ENCODE data around the gene MYL12A. TPM values are rescaled to one million over a fixed set of nuclear protein-coding genes. Genes with fewer than 3 reads are reported as not detected.
"Not testable (repeated sequence)": the region's sequence is repeated elsewhere in the genome, so short reads cannot be mapped to it uniquely, and the experiment has no call there.

MYL12A gene
- total RNA-seq, 2 donors from 2014 or later: 260 to 658 TPM

- Mint-ChIP-seq H3K36me3 (no peaks in the 10 kb centered on the region), H3K27ac (peak overlapping the region; percentile 45 to 52), H3K4me3 (peak overlapping the region; percentile 49), H3K27me3 (no peaks in the 10 kb centered on the region), H3K9me3 (no peaks in the 10 kb centered on the region), H3K4me1 (ENCODE audit: low read depth in 2 of 2) (peaks cover 72 to 83% of the 10 kb centered on the region in 2 donors)
- DNase-seq (ENCODE audit: low spot score) (no peak), ATAC-seq (no peak)
Measured at GRCh38 chr18:3268306-3268705, 20.7 kb downstream of the MYL12A start.

- peak overlapping the region; percentile 45 to 52 for H3K27ac Mint-ChIP-seq
- H3K4me3 Mint-ChIP-seq: peak overlapping the region; percentile 49
- no peaks in the 10 kb centered on the region for H3K27me3 Mint-ChIP-seq
- peaks cover 62 to 74% of the 10 kb centered on the region in 2 donors for H3K4me1 Mint-ChIP-seq (ENCODE audit: low read depth in 2 of 2)
- DNase-seq (ENCODE audit: low spot score) (no peak), ATAC-seq (no peak)
- no peaks in the 10 kb centered on the region for H3K9me3 Mint-ChIP-seq
- H3K36me3 Mint-ChIP-seq: peaks cover 5% of the 10 kb centered on the region
Measured at GRCh38 chr18:3269241-3269913, 21.8 kb downstream of the MYL12A start.

DNA sequence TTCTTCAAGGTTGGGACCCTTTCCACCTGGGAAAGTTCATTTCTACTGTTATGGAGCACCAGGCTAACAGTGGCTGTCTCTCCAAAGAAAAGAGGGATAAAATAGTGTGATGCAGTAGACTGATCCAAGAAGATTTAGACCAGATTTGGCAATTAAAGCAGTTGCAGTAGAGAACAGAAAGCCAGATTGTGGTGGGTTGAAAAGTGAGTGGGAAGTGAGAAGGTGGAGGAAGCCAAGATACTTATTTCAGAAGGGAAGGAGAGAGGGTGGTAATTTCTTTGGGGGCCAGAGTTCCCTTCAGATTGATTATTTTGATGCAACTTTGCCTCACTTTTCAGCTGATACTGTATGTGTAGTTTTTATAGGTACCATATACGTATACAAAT lies 22.3 kb downstream of the MYL12A start:
- Mint-ChIP-seq H3K36me3 (peaks cover 7% of the 10 kb centered on the region), H3K27me3 (no peaks in the 10 kb centered on the region), H3K9me3 (no peaks in the 10 kb centered on the region), H3K4me1 (ENCODE audit: low read depth in 2 of 2) (peaks cover 58 to 70% of the 10 kb centered on the region in 2 donors), H3K4me3 (peak overlapping the region; percentile 49), H3K27ac (peak overlapping the region; percentile 45 to 52)
- DNase-seq (ENCODE audit: low spot score): no peak
- no peak for ATAC-seq

GRCh38 chr18:3273042-3273441 lies 25.4 kb downstream of the MYL12A start:
- no peak for ATAC-seq
- peaks cover 20% of the 10 kb centered on the region for H3K36me3 Mint-ChIP-seq

DNA sequence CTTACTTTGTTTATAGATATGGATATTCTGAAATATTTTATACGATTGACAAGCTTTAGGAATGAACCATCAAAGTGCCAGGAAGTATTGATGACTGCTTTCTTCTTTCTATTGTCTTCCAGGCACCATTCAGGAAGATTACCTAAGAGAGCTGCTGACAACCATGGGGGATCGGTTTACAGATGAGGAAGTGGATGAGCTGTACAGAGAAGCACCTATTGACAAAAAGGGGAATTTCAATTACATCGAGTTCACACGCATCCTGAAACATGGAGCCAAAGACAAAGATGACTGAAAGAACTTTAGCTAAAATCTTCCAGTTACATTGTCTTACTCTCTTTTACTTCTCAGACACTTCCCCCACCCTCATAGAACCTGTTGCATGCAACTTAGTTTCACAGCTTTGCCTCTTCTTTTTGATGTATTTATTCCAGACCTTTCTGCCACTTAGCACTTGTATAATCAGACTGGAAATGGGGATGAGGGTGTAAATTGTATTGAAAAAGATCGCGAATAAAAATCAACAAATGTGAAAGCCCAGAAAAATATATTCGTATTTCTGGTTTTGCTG lies 30.1 kb downstream of the MYL12A start:
- not testable (repeated sequence) for H3K27me3 Mint-ChIP-seq; DNase-seq (ENCODE audit: low spot score); H3K4me3 Mint-ChIP-seq; H3K9me3 Mint-ChIP-seq; ATAC-seq
- Mint-ChIP-seq H3K4me1 (ENCODE audit: low read depth in 2 of 2) (peaks cover 14 to 19% of the 10 kb centered on the region in 2 donors), H3K27ac (peak overlapping the region; percentile 35 to 88), H3K36me3 (peaks cover 25% of the 10 kb centered on the region)

More at GRCh38 chr18:3273042-3273441, 25.4 kb downstream of the MYL12A start:
- Mint-ChIP-seq H3K27me3 (no peaks in the 10 kb centered on the region), H3K4me3 (no peak overlapping the region), H3K9me3 (no peaks in the 10 kb centered on the region), H3K4me1 (ENCODE audit: low read depth in 2 of 2) (peaks cover 43 to 53% of the 10 kb centered on the region in 2 donors), H3K27ac (peak overlapping the region in 1 of 2 donors; percentile 75)
- DNase-seq (ENCODE audit: low spot score): no peak

GRCh38 chr18:3279201-3280185 lies 31.9 kb downstream of the MYL12A start:
- Mint-ChIP-seq H3K4me3 (no peak overlapping the region), H3K9me3 (no peaks in the 10 kb centered on the region), H3K36me3 (peaks cover 19% of the 10 kb centered on the region), H3K27me3 (no peaks in the 10 kb centered on the region), H3K27ac (peak overlapping the region; percentile 33 to 64), H3K4me1 (ENCODE audit: low read depth in 2 of 2) (peaks cover 11 to 19% of the 10 kb centered on the region in 2 donors)
- ATAC-seq (no peak), DNase-seq (ENCODE audit: low spot score) (no peak)

DNA sequence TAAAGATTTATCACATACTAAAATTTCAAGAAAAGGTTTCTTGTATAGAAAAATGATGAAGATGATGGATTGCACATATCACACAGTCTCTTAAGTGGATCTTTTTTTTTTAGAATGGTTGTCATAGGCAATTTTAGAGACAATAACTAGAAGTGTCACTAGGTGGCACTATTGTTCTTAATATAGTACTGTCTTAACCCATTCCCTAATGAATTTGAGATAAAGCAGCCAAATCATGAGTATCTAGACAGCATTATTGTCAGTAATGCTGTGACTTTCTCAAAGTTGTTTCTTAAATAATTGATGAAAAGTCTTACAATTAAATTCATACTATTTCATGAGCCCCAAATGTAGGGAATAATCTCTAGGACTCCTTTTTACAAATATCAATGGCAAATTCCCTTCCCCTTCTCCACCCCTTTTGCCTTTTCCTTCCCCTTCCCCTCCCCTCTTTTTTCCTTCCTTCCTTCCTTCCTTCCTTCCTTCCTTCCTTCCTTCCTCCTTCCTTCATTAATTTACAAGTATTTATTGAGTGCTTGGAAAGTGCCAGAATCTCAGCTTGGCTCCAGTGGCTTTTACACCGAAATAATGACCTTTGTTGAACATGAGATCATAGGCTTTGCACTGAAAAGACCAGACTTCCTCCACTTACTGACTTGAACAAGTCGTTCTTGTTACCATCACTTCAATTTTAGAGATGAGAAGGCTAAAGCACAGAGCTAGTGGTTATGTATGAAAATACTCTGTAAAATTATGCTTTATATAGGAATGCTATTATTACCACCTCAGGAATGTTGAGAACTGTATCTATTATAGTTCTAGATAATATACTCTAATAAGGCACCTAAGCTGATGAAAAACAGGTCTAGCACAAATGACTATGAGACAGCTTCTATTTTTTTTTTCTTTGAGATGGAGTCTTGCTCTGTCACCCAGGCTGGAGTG lies 34.1 kb downstream of the MYL12A start:
- Mint-ChIP-seq H3K27me3 (no peaks in the 10 kb centered on the region), H3K4me1 (ENCODE audit: low read depth in 2 of 2) (peaks cover 9 to 14% of the 10 kb centered on the region in 2 donors), H3K27ac (no peak overlapping the region), H3K9me3 (no peaks in the 10 kb centered on the region), H3K36me3 (peaks cover 13% of the 10 kb centered on the region), H3K4me3 (no peak overlapping the region)
- ATAC-seq (peak; percentile 72 to 79), DNase-seq (ENCODE audit: low spot score) (no peak)

DNA sequence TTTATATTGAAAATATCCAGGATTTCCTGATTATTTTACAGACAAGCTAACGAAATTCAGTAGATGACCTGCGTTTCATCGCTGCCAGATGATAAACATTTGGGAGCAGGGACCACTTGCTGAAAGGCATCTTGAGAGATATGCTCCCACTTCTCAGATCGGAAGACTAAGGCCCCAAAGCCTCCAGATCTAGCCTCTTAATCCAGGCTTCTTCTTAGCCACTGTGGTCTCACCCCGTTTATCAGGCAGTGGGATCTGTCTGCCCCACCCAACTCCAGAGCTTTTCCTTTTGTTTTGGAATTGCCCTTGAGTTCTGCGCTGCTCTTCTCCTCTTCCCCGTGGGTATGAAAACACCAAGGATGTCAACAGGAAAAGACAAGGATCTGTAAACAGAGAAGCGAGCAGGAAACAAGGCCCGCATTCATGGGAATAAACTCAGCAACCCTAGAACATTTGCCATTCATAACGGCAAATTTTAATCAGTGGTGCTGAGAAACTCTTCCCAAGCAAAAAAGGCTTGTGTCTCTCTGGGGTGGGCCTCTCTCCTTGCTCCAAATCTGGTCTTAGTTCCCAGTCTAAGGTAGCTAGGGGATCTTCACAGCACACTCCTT lies 35.8 kb downstream of the MYL12A start:
- no peak overlapping the region for H3K27ac Mint-ChIP-seq
- H3K36me3 Mint-ChIP-seq: peaks cover 4% of the 10 kb centered on the region
- H3K4me3 Mint-ChIP-seq: no peak overlapping the region
- peaks cover 4 to 7% of the 10 kb centered on the region in 2 donors for H3K4me1 Mint-ChIP-seq (ENCODE audit: low read depth in 2 of 2)
- no peaks in the 10 kb centered on the region for H3K9me3 Mint-ChIP-seq
- no peak for ATAC-seq
- H3K27me3 Mint-ChIP-seq: peaks cover 0 to 2% of the 10 kb centered on the region in 2 donors
- no peak for DNase-seq (ENCODE audit: low spot score)

DNA sequence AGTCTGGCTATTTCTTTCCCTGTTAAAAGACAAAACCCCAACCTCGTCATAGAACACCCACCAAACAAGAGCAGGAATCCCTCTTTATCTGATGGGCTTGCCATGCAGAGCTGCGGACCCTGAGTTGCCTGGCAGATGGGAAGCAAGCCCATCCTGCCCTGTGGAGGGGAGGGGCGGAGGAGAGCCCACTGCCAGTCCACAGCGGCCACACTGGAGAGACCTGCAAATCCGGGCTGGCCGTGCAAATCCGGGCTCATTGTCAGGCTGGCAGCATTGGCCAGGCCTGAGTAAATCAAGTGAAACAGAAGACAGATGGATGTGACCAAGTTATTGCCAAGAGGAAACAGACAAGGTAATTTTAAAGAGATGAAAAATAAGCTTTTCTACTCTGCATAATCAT lies 36.3 kb downstream of the MYL12A start:
- Mint-ChIP-seq H3K4me3 (no peak overlapping the region), H3K36me3 (peaks cover 4% of the 10 kb centered on the region), H3K4me1 (ENCODE audit: low read depth in 2 of 2) (peaks cover 4 to 7% of the 10 kb centered on the region in 2 donors), H3K27ac (no peak overlapping the region), H3K9me3 (no peaks in the 10 kb centered on the region), H3K27me3 (peaks cover 0 to 2% of the 10 kb centered on the region in 2 donors)
- DNase-seq (ENCODE audit: low spot score): no peak
- ATAC-seq: no peak

- Mint-ChIP-seq H3K4me1 (ENCODE audit: low read depth in 2 of 2) (peaks cover 1 to 2% of the 10 kb centered on the region in 2 donors), H3K9me3 (no peaks in the 10 kb centered on the region), H3K27ac (no peak overlapping the region), H3K27me3 (peaks cover 0 to 2% of the 10 kb centered on the region in 2 donors), H3K4me3 (no peak overlapping the region), H3K36me3 (no peaks in the 10 kb centered on the region)
- ATAC-seq (no peak), DNase-seq (ENCODE audit: low spot score) (no peak)
Measured at GRCh38 chr18:3284501-3284900, 36.9 kb downstream of the MYL12A start.

GRCh38 chr18:3286159-3286558 lies 38.6 kb downstream of the MYL12A start:
- Mint-ChIP-seq H3K4me1 (ENCODE audit: low read depth in 2 of 2) (no peaks in the 10 kb centered on the region), H3K27ac (no peak overlapping the region), H3K36me3 (peaks cover 6% of the 10 kb centered on the region), H3K9me3 (peaks cover 4% of the 10 kb centered on the region), H3K27me3 (peaks cover 0 to 2% of the 10 kb centered on the region in 2 donors), H3K4me3 (no peak overlapping the region)
- ATAC-seq (no peak), DNase-seq (ENCODE audit: low spot score) (no peak)

DNA sequence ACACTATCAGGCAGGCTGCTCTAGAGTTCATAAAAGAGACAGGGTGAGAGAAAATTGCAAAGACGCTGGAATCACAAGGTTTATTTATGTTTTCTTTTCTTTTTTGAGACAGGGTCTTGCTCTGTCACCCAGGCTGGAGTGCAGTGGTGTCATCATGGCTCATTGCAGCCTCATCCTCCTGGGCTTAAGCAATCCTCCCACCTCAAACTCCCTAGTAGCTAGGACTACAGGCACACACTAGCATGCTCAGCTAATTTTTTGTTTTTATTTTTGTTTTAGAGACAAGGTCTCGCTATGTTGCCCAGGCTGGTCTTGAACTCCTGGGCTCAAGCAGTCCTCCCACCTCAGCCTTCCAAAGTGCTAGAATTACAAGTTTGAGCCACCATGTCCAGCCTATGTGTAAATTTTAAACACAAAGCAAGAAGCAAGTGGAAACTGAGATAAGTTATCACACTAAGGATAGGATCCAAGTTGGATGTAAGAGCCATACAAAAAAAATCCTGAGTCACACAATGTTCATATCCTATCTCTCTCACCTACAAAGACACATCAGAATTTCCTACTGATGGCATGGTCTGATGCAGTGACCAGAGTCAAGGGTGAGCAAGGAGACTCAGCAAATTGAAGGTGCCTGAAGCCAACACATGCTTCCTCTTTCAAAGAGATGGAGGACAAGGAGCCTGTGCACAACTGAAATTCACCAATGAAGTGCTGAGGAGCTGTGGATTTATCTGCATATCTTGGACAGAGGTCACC lies 45.8 kb downstream of the MYL12A start:
- DNase-seq (ENCODE audit: low spot score): no peak
- peaks cover 7% of the 10 kb centered on the region for H3K9me3 Mint-ChIP-seq
- no peak overlapping the region for H3K4me3 Mint-ChIP-seq
- H3K4me1 Mint-ChIP-seq (ENCODE audit: low read depth in 2 of 2): peaks cover 4 to 5% of the 10 kb centered on the region in 2 donors
- H3K27ac Mint-ChIP-seq: no peak overlapping the region
- peaks cover 2 to 12% of the 10 kb centered on the region in 2 donors for H3K27me3 Mint-ChIP-seq
- peaks cover 19% of the 10 kb centered on the region for H3K36me3 Mint-ChIP-seq
- ATAC-seq: no peak
